Activated naive CD8-positive, alpha-beta T cell (primary cell): ENCODE results near the gene LDHB.
"Not testable (repeated sequence)": the region's sequence is repeated elsewhere in the genome, so short reads cannot be mapped to it uniquely, and the experiment has no call there.

Source experiments
- H3K27ac Mint-ChIP-seq: one replicate; pipeline ENCODE4 v1.8.0; 2021; ENCODE audit warnings: mixed read lengths
- H3K27me3 Mint-ChIP-seq: one replicate; pipeline ENCODE4 v1.8.0; 2021; ENCODE audit warnings: mixed read lengths
- H3K36me3 Mint-ChIP-seq: one replicate; pipeline ENCODE4 v1.8.0; 2021; ENCODE audit warnings: mixed read lengths
- H3K4me1 Mint-ChIP-seq: one replicate; pipeline ENCODE4 v1.8.0; 2021; ENCODE audit warnings: low read depth, mixed read lengths
- H3K4me3 Mint-ChIP-seq: one replicate; pipeline ENCODE4 v1.8.0; 2021; ENCODE audit warnings: mild to moderate bottlenecking, mixed read lengths
- H3K9me3 Mint-ChIP-seq: one replicate; pipeline ENCODE4 v1.8.0; 2021; ENCODE audit warnings: low read depth, mixed read lengths

LDHB gene

GRCh38 chr12:21606175-21606574, 51.5 kb downstream of the LDHB start:
- H3K27me3 Mint-ChIP-seq = no peaks in the 10 kb centered on the region
- H3K9me3 Mint-ChIP-seq = no peaks in the 10 kb centered on the region
- no peak overlapping the region for H3K27ac Mint-ChIP-seq
- no peak overlapping the region for H3K4me3 Mint-ChIP-seq
- no peaks in the 10 kb centered on the region for H3K4me1 Mint-ChIP-seq
- no peaks in the 10 kb centered on the region for H3K36me3 Mint-ChIP-seq

GRCh38 chr12:21604245-21605101, 53.2 kb downstream of the LDHB start, which contains the start of gene GYS2:
GYS2 (minus strand) TSS chr12:21604847; CDS start chr12:21604592, 255 bp downstream.
- no peaks in the 10 kb centered on the region for H3K27me3 Mint-ChIP-seq
- no peak within 1 kb of the TSS for H3K27ac Mint-ChIP-seq
- no peak within 1 kb of the TSS for H3K4me3 Mint-ChIP-seq
- no peaks in the 10 kb centered on the region for H3K4me1 Mint-ChIP-seq
- H3K9me3 Mint-ChIP-seq = no peaks in the 10 kb centered on the region
- no peaks in the 10 kb centered on the region for H3K36me3 Mint-ChIP-seq

- H3K4me3 Mint-ChIP-seq = no peak overlapping the region
- H3K9me3 Mint-ChIP-seq = no peaks in the 10 kb centered on the region
- no peaks in the 10 kb centered on the region for H3K4me1 Mint-ChIP-seq
- no peak overlapping the region for H3K27ac Mint-ChIP-seq
- no peaks in the 10 kb centered on the region for H3K27me3 Mint-ChIP-seq
- no peaks in the 10 kb centered on the region for H3K36me3 Mint-ChIP-seq
Observed at GRCh38 chr12:21602774-21603173, 54.9 kb downstream of the LDHB start.

- Mint-ChIP-seq H3K9me3 (no peaks in the 10 kb centered on the region), H3K4me1 (no peaks in the 10 kb centered on the region), H3K27ac (no peak overlapping the region), H3K27me3 (no peaks in the 10 kb centered on the region), H3K4me3 (no peak overlapping the region), H3K36me3 (no peaks in the 10 kb centered on the region)
Observed at GRCh38 chr12:21600196-21600595, 57.4 kb downstream of the LDHB start.

GRCh38 chr12:21599143-21599999, 58.3 kb downstream of the LDHB start:
- H3K4me3 Mint-ChIP-seq = no peak overlapping the region
- H3K36me3 Mint-ChIP-seq = no peaks in the 10 kb centered on the region
- H3K4me1 Mint-ChIP-seq = no peaks in the 10 kb centered on the region
- H3K27me3 Mint-ChIP-seq = no peaks in the 10 kb centered on the region
- H3K9me3 Mint-ChIP-seq = no peaks in the 10 kb centered on the region
- H3K27ac Mint-ChIP-seq = no peak overlapping the region

- Mint-ChIP-seq H3K27me3 (no peaks in the 10 kb centered on the region), H3K4me3 (no peak overlapping the region), H3K9me3 (no peaks in the 10 kb centered on the region), H3K4me1 (no peaks in the 10 kb centered on the region), H3K27ac (no peak overlapping the region), H3K36me3 (peaks cover 3% of the 10 kb centered on the region)
Observed at GRCh38 chr12:21598651-21599050, 59.0 kb downstream of the LDHB start.

- H3K9me3 Mint-ChIP-seq = peaks cover 19% of the 10 kb centered on the region
- not testable (repeated sequence) for H3K4me1 Mint-ChIP-seq, H3K27me3 Mint-ChIP-seq, H3K4me3 Mint-ChIP-seq, H3K27ac Mint-ChIP-seq
- H3K36me3 Mint-ChIP-seq = peaks cover 15% of the 10 kb centered on the region
Observed at GRCh38 chr12:21595356-21595755, 62.3 kb downstream of the LDHB start.

- Mint-ChIP-seq H3K4me3 (no peak overlapping the region), H3K4me1 (no peaks in the 10 kb centered on the region), H3K27me3 (peaks cover 11% of the 10 kb centered on the region), H3K36me3 (no peaks in the 10 kb centered on the region), H3K27ac (no peak overlapping the region), H3K9me3 (peaks cover 4% of the 10 kb centered on the region)
Observed at GRCh38 chr12:21585485-21585884, 72.2 kb downstream of the LDHB start.
